DND-41 (cell line): ENCODE measurements around the gene CCSER2.
A peak's percentile ranks its signal among the peaks of the same experiment; 100 is the strongest.

Experiments
- ATAC-seq: fragments of 200-7000 bp; cut with Tn5 transposase; 3 replicates; pipeline ENCODE4 v1.9.1; 2021; ENCODE audit warnings: low read depth; ENCODE audit not compliant: insufficient read depth
- DNase-seq: peaks from one replicate; pipeline ENCODE4 v3.0.0-alpha.2; 2020
- H2AFZ ChIP-seq: 2 replicates; pipeline ENCODE4 v1.6.0; 2012; ENCODE audit warnings: low read depth, low read length
- H3K27ac ChIP-seq: 2 replicates; pipeline ENCODE4 v1.5.1; 2012; ENCODE audit warnings: low read length, inconsistent platforms
- H3K27me3 ChIP-seq: fragments of 200-600 bp; sonication (generic); 2 replicates; pipeline ENCODE4 v1.6.0; 2012; ENCODE audit warnings: low read length, mild to moderate bottlenecking, inconsistent platforms; ENCODE audit not compliant: insufficient read depth, poor library complexity
- H3K36me3 ChIP-seq: 2 replicates; pipeline ENCODE4 v1.5.1; 2012; ENCODE audit warnings: low read length, inconsistent platforms; ENCODE audit not compliant: insufficient read depth
- H3K4me1 ChIP-seq: 2 replicates; pipeline ENCODE4 v1.5.1; 2012; ENCODE audit warnings: mild to moderate bottlenecking, low read length; ENCODE audit not compliant: insufficient read depth
- H3K4me2 ChIP-seq: 2 replicates; pipeline ENCODE4 v1.6.0; 2012; ENCODE audit warnings: mild to moderate bottlenecking, moderate library complexity, low read length, inconsistent platforms; ENCODE audit not compliant: insufficient read depth
- H3K4me3 ChIP-seq, 2 experiments: fragments of 200-600 bp in 1 of 2; shearing (Covaris generic) in 1 of 2; 2 replicates each; pipeline ENCODE4 v1.5.1; 2012 to 2016; ENCODE audit warnings: inconsistent platforms in 2 of 2, low read length in 2 of 2, mild to moderate bottlenecking in 2 of 2, low read depth in 1 of 2, moderate library complexity in 1 of 2
- H3K79me2 ChIP-seq: 2 replicates; pipeline ENCODE4 v1.6.0; 2012; ENCODE audit warnings: low read length, inconsistent platforms; ENCODE audit not compliant: insufficient read depth
- H3K9ac ChIP-seq: 2 replicates; pipeline ENCODE4 v1.6.0; 2012; ENCODE audit warnings: low read depth, mild to moderate bottlenecking, inconsistent platforms, low read length, moderate library complexity
- H3K9me3 ChIP-seq: 2 replicates; pipeline ENCODE4 v1.5.1; 2012; ENCODE audit warnings: low read length, moderate library complexity, mild to moderate bottlenecking, inconsistent platforms; ENCODE audit not compliant: insufficient read depth, severe bottlenecking
- H4K20me1 ChIP-seq: 2 replicates; pipeline ENCODE4 v1.6.0; 2012; ENCODE audit warnings: low read length; ENCODE audit not compliant: insufficient read depth
- CTCF ChIP-seq: IDR thresholded peaks from 2 replicates; pipeline ENCODE4 v1.5.1; 2012; ENCODE audit warnings: borderline replicate concordance, low read length, moderate library complexity, mild to moderate bottlenecking; ENCODE audit not compliant: poor library complexity, severe bottlenecking; ENCODE audit errors: extremely low read depth
- EZH2 ChIP-seq: IDR thresholded peaks from 3 replicates; pipeline ENCODE4 v1.6.1; 2012; ENCODE audit warnings: borderline replicate concordance, low read depth, mild to moderate bottlenecking, moderate library complexity, low read length, inconsistent platforms; ENCODE audit not compliant: severe bottlenecking

The CCSER2 gene

GRCh38 chr10:84540617-84541288 lies 212.4 kb downstream of the CCSER2 start:
- H2AFZ ChIP-seq: no peak overlapping the region
- no peak overlapping the region for H3K9ac ChIP-seq
- no peak overlapping the region for H3K4me2 ChIP-seq
- peaks cover 5% of the 10 kb centered on the region; the same call in 1 of the 2 replicates for H3K4me1 ChIP-seq
- no peak overlapping the region for H3K27ac ChIP-seq
- H3K9me3 ChIP-seq: no peaks in the 10 kb centered on the region
- no peaks in the 10 kb centered on the region for H3K36me3 ChIP-seq
- H3K4me3 ChIP-seq: no peak overlapping the region
- ATAC-seq (peak; percentile 71), DNase-seq (peak; percentile 56)
- H3K79me2 ChIP-seq: no peaks in the 10 kb centered on the region
- TF ChIP-seq EZH2 (no peak), CTCF (peak; percentile 80)
- peaks cover 13% of the 10 kb centered on the region for H3K27me3 ChIP-seq
- no peaks in the 10 kb centered on the region; the same call in 1 of the 2 replicates for H4K20me1 ChIP-seq

- no peak overlapping the region for H2AFZ ChIP-seq
- H3K4me3 ChIP-seq: no peak overlapping the region
- ATAC-seq: no peak
- H3K9ac ChIP-seq: no peak overlapping the region
- peaks cover 5% of the 10 kb centered on the region; the same call in 1 of the 2 replicates for H3K4me1 ChIP-seq
- H3K9me3 ChIP-seq: no peaks in the 10 kb centered on the region
- H3K27me3 ChIP-seq: peaks cover 18% of the 10 kb centered on the region
- no peaks in the 10 kb centered on the region for H3K79me2 ChIP-seq
- TF ChIP-seq CTCF: peak; percentile 35
- no peak for TF ChIP-seq EZH2
- no peak overlapping the region for H3K4me2 ChIP-seq
- H3K36me3 ChIP-seq: no peaks in the 10 kb centered on the region
- H3K27ac ChIP-seq: no peak overlapping the region
- no peak for DNase-seq
- no peaks in the 10 kb centered on the region; the same call in 1 of the 2 replicates for H4K20me1 ChIP-seq
Observed at GRCh38 chr10:84541289-84541637, 212.9 kb downstream of the CCSER2 start.

- no peak overlapping the region for H3K27ac ChIP-seq
- no peak overlapping the region for H2AFZ ChIP-seq
- H3K4me1 ChIP-seq: no peaks in the 10 kb centered on the region
- no peaks in the 10 kb centered on the region for H3K79me2 ChIP-seq
- H3K27me3 ChIP-seq: peaks cover 24% of the 10 kb centered on the region
- H3K9me3 ChIP-seq: no peaks in the 10 kb centered on the region
- H4K20me1 ChIP-seq: no peaks in the 10 kb centered on the region; the same call in 1 of the 2 replicates
- no peak overlapping the region for H3K4me3 ChIP-seq
- TF ChIP-seq EZH2: no peak
- TF ChIP-seq CTCF: no peak
- DNase-seq: no peak
- H3K36me3 ChIP-seq: no peaks in the 10 kb centered on the region
- H3K9ac ChIP-seq: no peak overlapping the region
- ATAC-seq: peak; percentile 43; the same call in 2 of the 3 replicates
- H3K4me2 ChIP-seq: no peak overlapping the region
Observed at GRCh38 chr10:84542522-84543490, 214.4 kb downstream of the CCSER2 start.
